ENCODE data around the gene FGF3. TPM values are rescaled to one million over a fixed set of nuclear protein-coding genes. Genes with fewer than 3 reads are reported as not detected.

FGF3 gene
- total RNA-seq, 1 donor from 2014 or later, result not detected

DNA sequence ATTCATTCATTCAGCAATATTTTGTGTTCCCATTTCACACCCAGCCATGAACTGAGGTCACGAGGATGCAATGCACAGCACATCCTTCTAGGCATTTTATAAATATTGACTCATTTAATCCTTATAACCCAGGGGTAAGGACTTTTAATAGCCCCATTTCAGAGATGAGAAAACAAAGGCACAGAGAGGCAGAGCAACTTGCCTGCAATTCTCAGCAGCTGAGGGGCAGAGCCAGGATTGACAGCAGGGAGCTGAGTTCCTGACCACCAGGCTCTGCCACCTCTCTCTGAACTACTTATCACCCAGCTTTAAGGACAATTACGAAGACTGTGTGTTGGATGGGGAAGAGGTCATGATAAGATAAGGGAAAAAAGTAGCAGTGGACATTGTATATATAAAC lies 12.8 kb upstream of the FGF3 start:
- H3K4me1 Mint-ChIP-seq, result peaks cover 23% of the 10 kb centered on the region
- TF ChIP-seq, protein P1, sequence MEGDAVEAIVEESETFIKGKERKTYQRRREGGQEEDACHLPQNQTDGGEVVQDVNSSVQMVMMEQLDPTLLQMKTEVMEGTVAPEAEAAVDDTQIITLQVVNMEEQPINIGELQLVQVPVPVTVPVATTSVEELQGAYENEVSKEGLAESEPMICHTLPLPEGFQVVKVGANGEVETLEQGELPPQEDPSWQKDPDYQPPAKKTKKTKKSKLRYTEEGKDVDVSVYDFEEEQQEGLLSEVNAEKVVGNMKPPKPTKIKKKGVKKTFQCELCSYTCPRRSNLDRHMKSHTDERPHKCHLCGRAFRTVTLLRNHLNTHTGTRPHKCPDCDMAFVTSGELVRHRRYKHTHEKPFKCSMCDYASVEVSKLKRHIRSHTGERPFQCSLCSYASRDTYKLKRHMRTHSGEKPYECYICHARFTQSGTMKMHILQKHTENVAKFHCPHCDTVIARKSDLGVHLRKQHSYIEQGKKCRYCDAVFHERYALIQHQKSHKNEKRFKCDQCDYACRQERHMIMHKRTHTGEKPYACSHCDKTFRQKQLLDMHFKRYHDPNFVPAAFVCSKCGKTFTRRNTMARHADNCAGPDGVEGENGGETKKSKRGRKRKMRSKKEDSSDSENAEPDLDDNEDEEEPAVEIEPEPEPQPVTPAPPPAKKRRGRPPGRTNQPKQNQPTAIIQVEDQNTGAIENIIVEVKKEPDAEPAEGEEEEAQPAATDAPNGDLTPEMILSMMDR (conservative IDR thresholded peaks at IDR 0.05), result no peak
- no peaks in the 10 kb centered on the region for H3K9me3 Mint-ChIP-seq
- no peak for DNase-seq (ENCODE audit: low read depth, low spot score)
- H3K36me3 Mint-ChIP-seq (ENCODE audit: low read depth), result no peaks in the 10 kb centered on the region
- peaks cover 24% of the 10 kb centered on the region for H3K27me3 Mint-ChIP-seq (ENCODE audit: low read depth)
- no peak overlapping the region for H3K4me3 Mint-ChIP-seq
- H3K27ac Mint-ChIP-seq (ENCODE audit: unreplicated experiment), result no peak overlapping the region

DNA sequence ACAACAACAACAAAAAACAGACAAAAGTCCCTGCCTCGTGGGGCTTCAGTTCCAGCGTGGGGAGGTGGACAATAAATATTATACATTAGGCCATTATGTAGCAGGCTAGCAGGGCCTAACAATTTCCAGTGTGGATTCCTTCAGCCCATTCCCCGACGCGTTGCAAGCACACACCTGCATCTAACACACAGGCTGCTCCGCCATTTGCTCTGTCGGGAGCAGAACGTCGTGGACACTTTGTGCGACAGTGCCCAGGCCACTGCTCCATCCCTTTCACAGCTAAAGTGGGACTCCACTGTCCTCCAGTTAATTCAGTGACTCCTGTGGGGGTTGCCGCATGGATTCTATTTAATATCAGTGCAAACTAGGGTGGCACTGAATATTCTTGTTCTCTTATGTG lies 10.9 kb upstream of the FGF3 start:
- peaks cover 30% of the 10 kb centered on the region for H3K27me3 Mint-ChIP-seq (ENCODE audit: low read depth)
- H3K9me3 Mint-ChIP-seq, result no peaks in the 10 kb centered on the region
- no peaks in the 10 kb centered on the region for H3K36me3 Mint-ChIP-seq (ENCODE audit: low read depth)
- DNase-seq (ENCODE audit: low read depth, low spot score), result no peak
- H3K4me1 Mint-ChIP-seq, result peaks cover 23% of the 10 kb centered on the region
- TF ChIP-seq, protein P1 (conservative IDR thresholded peaks at IDR 0.05), result no peak
- no peak overlapping the region for H3K4me3 Mint-ChIP-seq
- H3K27ac Mint-ChIP-seq (ENCODE audit: unreplicated experiment), result no peak overlapping the region

DNA sequence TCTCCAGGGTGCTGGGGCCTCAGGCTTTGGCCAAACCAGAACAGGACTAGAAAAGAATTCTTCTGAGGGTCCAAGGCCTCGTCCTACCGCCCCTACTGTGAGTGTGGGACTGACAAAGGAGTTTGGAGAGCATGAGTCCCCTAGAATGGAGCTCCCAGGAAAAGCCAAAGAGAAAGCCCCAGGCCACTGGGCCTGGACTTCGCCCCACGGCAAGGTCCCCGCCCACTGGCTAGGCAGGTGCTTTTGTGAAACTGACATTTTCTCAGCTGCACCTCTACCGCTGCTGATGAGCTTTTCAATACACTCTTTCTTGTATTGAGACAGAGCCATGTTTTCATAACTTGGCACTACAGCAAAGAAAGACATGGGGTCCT lies 9.7 kb upstream of the FGF3 start:
- H3K27ac Mint-ChIP-seq (ENCODE audit: unreplicated experiment), result no peak overlapping the region
- no peak for DNase-seq (ENCODE audit: low read depth, low spot score)
- H3K4me3 Mint-ChIP-seq, result no peak overlapping the region
- TF ChIP-seq, protein P1 (conservative IDR thresholded peaks at IDR 0.05), result no peak
- peaks cover 38% of the 10 kb centered on the region for H3K27me3 Mint-ChIP-seq (ENCODE audit: low read depth)
- peaks cover 23% of the 10 kb centered on the region for H3K4me1 Mint-ChIP-seq
- no peaks in the 10 kb centered on the region for H3K9me3 Mint-ChIP-seq
- no peaks in the 10 kb centered on the region for H3K36me3 Mint-ChIP-seq (ENCODE audit: low read depth)

DNA sequence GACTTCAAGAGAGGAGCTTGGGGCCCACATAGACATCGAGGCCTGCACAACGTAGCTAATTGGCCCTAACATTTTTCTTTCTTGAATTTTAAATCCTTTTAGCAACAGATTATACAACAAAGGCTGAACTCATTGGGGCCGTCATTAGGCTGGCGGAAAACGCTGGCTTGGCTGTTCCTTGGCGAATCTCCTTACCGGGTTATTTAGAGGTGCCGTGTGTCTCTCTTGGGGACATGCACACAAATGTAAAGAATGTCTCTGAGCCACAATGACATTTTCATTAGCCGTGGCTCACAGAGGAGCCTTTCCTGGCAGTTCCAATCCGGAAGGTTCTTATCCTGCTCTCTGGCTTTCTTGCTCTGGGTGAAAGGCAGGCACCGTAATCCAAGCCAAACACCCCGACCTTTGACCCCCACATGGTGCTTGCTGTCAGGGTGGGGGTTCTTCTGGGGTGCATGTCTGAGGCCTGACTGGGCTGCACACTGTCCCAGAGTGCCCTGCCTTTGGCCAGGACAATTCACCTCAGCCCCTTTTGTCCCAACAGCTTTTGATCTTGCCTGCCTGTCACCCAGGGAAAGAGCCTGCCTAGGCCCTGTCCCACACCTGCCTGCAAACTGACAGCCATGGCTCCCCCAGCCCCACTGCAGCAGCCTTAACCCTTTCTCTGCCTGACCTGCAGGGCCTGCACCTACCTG lies 9.2 kb upstream of the FGF3 start:
- peaks cover 23% of the 10 kb centered on the region for H3K4me1 Mint-ChIP-seq
- DNase-seq (ENCODE audit: low read depth, low spot score), result no peak
- no peaks in the 10 kb centered on the region for H3K36me3 Mint-ChIP-seq (ENCODE audit: low read depth)
- H3K9me3 Mint-ChIP-seq, result no peaks in the 10 kb centered on the region
- TF ChIP-seq, protein P1 (conservative IDR thresholded peaks at IDR 0.05), result no peak
- peak overlapping the region; percentile 27 for H3K27ac Mint-ChIP-seq (ENCODE audit: unreplicated experiment)
- peaks cover 40% of the 10 kb centered on the region for H3K27me3 Mint-ChIP-seq (ENCODE audit: low read depth)
- no peak overlapping the region for H3K4me3 Mint-ChIP-seq

DNA sequence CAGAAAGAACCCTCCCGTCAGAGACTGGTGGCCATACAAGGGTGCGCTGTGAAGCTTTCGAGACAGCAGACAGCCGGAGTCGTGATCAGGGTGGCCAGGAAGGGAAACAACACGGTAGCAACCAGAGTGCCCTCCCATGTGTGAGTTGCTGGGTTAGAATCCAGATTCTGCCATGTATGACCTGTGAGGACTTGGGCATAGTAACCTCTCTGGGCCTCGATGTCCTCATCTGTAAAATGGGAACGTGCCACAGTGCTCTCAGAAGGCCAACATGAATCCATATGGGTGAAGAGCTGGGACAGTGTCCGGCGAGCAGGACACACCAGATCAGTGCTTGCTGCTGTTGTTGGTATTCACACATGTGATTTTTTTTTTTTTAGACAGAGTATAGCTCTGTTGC lies 7.6 kb upstream of the FGF3 start:
- TF ChIP-seq, protein P1 (conservative IDR thresholded peaks at IDR 0.05), result no peak
- no peaks in the 10 kb centered on the region for H3K9me3 Mint-ChIP-seq
- peaks cover 45% of the 10 kb centered on the region for H3K27me3 Mint-ChIP-seq (ENCODE audit: low read depth)
- H3K4me3 Mint-ChIP-seq, result no peak overlapping the region
- no peak for DNase-seq (ENCODE audit: low read depth, low spot score)
- peaks cover 10% of the 10 kb centered on the region for H3K4me1 Mint-ChIP-seq
- no peak overlapping the region for H3K27ac Mint-ChIP-seq (ENCODE audit: unreplicated experiment)
- H3K36me3 Mint-ChIP-seq (ENCODE audit: low read depth), result no peaks in the 10 kb centered on the region

All from neural crest cell (in vitro differentiated cells).